NT2/D1 (cell line): Measurements from ENCODE around the gene GCM1.

Source experiments
- DNase-seq: peaks from one replicate; pipeline ENCODE4 v3.0.0-alpha.2; 2011; ENCODE audit warnings: low read depth, low spot score
- H3K27me3 ChIP-seq: 2 replicates; pipeline ENCODE4 v1.6.0; 2011; ENCODE audit warnings: mild to moderate bottlenecking; ENCODE audit not compliant: insufficient read length, insufficient read depth
- H3K36me3 ChIP-seq: 2 replicates; pipeline ENCODE4 v1.6.1; 2011; ENCODE audit warnings: mild to moderate bottlenecking, low read length, mixed read lengths; ENCODE audit not compliant: insufficient read depth, insufficient read length
- H3K4me1 ChIP-seq: 2 replicates; pipeline ENCODE4 v1.5.1; 2011; ENCODE audit not compliant: insufficient read depth, insufficient read length
- H3K4me3 ChIP-seq: 2 replicates; pipeline ENCODE4 v1.5.1; 2011; ENCODE audit warnings: low read depth; ENCODE audit not compliant: insufficient read length
- H3K9ac ChIP-seq: 2 replicates; pipeline ENCODE4 v1.6.0; 2011; ENCODE audit warnings: low read depth; ENCODE audit not compliant: insufficient read length
- H3K9me3 ChIP-seq: 2 replicates; pipeline ENCODE4 v1.5.1; 2011; ENCODE audit warnings: mild to moderate bottlenecking, low read length; ENCODE audit not compliant: insufficient read depth
- SUZ12 ChIP-seq: IDR thresholded peaks from 2 replicates; pipeline ENCODE4 v1.6.1; 2011; ENCODE audit not compliant: insufficient read length, insufficient read depth; ENCODE audit errors: extremely low read depth
- YY1 ChIP-seq: IDR thresholded peaks from 2 replicates; pipeline ENCODE4 v1.6.1; 2011; ENCODE audit not compliant: insufficient read length, insufficient read depth
- ZNF274 ChIP-seq: IDR thresholded peaks from 2 replicates; pipeline ENCODE4 v1.6.1; 2011; ENCODE audit warnings: mild to moderate bottlenecking, low read depth, low read length

The GCM1 gene, protein sequence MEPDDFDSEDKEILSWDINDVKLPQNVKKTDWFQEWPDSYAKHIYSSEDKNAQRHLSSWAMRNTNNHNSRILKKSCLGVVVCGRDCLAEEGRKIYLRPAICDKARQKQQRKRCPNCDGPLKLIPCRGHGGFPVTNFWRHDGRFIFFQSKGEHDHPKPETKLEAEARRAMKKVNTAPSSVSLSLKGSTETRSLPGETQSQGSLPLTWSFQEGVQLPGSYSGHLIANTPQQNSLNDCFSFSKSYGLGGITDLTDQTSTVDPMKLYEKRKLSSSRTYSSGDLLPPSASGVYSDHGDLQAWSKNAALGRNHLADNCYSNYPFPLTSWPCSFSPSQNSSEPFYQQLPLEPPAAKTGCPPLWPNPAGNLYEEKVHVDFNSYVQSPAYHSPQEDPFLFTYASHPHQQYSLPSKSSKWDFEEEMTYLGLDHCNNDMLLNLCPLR

DNA sequence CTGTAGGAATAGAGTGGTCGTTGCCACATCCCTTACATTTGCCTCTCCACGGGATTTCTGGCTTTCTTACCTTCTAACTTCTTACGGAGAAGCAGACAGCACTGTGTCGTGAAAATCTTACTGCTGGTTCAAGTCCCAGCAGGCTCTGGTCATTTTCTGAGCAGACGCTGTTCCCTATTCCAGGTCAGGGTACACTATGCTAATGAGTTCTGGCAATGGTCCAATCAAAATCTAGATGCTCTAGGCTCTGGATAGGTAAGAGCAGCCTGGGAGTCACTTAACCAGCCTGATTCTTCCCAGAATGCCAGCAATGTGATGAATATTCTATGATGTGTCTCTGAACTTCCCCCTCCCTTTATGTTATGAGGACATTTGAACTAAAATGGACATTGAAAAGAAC, at the start of gene GCM1:
Gene GCM1 (minus strand): TSS at position 158 of the 400 bp plus-strand sequence. CDS start 3,209 bp downstream, outside the sequence.
- Histone ChIP-seq H3K9me3 (no peaks in the 10 kb centered on the region), H3K4me1 (no peaks in the 10 kb centered on the region), H3K9ac (no peak within 1 kb of the TSS), H3K4me3 (no peak within 1 kb of the TSS), H3K27me3 (no peaks in the 10 kb centered on the region), H3K36me3 (no peaks in the 10 kb centered on the region)
- TF ChIP-seq YY1 (no peak), ZNF274 (no peak), SUZ12 (no peak)
- DNase-seq = no peak

DNA sequence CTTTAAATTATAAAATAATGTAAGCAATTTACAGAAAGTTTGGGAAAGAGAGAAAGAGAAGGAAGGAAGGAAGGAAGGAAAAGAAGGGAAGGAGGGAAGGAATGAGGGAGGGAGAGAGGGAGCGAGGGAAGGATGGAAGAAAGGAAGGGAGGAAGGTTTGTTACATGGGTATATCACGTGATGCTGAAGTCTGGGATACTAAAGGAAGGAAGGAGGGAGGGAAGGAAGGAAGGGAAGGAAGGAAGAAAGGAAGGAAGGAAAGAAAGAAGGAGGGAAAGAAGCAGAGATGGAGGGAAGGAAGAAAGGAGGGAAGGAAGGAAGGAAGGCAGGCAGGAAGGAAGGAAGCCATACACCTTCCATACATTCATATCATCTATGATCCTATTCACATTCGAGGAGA, 48.9 kb upstream of the GCM1 start:
- Histone ChIP-seq H3K4me1 (no peaks in the 10 kb centered on the region), H3K4me3 (no peak overlapping the region), H3K36me3 (no peaks in the 10 kb centered on the region), H3K9me3 (no peaks in the 10 kb centered on the region), H3K9ac (no peak overlapping the region), H3K27me3 (no peaks in the 10 kb centered on the region)
- DNase-seq = no peak
- TF ChIP-seq YY1 (no peak), SUZ12 (no peak), ZNF274 (no peak)

DNA sequence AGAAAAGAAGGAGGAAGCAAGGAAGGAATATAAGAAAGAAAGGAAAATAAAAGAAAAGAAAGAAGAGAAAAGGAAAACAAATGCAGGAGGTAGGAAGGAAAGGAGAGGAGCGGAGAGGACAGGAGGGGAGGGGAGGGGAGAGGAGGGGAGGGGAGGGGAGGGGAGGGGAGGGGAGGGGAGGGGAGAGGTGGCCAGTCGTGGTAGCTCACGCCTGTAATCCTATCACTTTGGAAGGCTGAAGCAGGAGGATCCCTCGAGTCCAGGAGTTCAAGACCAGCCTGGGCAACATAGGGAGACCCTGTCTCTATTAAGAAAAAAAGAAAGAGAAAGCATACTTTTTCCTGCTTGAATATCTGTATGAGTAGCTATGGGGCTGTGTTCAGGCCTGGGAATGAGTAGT, 46.4 kb upstream of the GCM1 start:
- no peak overlapping the region for H3K9ac ChIP-seq
- no peaks in the 10 kb centered on the region for H3K4me1 ChIP-seq
- no peak for TF ChIP-seq ZNF274
- TF ChIP-seq YY1 = no peak
- no peak for TF ChIP-seq SUZ12
- H3K9me3 ChIP-seq = no peaks in the 10 kb centered on the region
- H3K4me3 ChIP-seq = no peak overlapping the region
- no peaks in the 10 kb centered on the region for H3K36me3 ChIP-seq
- no peak for DNase-seq
- no peaks in the 10 kb centered on the region for H3K27me3 ChIP-seq

DNA sequence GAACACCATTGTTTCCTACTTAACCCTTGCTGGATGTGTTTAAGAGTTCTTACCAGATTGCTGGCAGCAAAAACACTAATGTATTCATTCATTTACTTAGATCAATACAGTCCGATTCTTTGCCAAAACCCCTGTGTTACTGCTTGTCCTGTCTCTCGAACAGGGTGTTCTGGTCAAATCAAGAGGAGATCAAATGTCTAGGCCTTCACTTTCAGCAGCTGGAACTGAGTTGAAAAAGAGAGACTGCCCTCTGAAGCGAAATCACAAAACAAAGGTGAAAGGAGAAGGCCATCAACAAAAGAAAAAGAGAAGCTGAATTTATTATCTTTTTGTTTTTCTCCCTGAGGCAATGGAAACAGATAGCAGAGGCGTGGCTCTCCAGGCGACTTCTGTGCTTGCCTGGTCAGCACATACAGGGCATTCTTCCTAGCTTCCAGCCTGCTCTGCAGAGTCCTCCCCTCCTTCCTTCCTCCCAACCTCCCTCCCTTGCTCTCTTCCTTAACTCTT, 44.1 kb upstream of the GCM1 start:
- no peak overlapping the region for H3K4me3 ChIP-seq
- no peaks in the 10 kb centered on the region for H3K9me3 ChIP-seq
- H3K9ac ChIP-seq = peak overlapping the region; percentile 3
- no peaks in the 10 kb centered on the region for H3K4me1 ChIP-seq
- TF ChIP-seq ZNF274 (no peak), YY1 (no peak), SUZ12 (no peak)
- no peak for DNase-seq
- no peaks in the 10 kb centered on the region for H3K36me3 ChIP-seq
- H3K27me3 ChIP-seq = no peaks in the 10 kb centered on the region

DNA sequence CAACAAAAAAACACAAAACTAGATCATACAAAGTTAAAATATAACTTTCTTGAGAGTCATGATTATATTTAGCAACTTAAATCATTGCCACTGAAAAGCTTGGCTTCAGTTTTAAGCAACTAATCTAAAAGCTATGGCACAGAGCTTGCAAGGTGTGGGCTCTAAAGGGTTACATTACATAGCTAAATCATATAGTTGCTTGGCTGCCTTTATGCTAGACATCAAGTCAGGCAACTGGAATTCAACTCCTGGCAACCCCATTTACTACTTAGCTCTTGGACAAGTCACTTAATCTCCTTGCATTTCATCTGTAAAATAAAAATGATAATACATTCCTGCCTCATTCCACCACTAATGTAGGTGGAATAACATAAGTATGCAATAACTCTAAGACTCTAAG, 40.9 kb upstream of the GCM1 start:
- H3K4me1 ChIP-seq = no peaks in the 10 kb centered on the region
- no peaks in the 10 kb centered on the region for H3K36me3 ChIP-seq
- no peak overlapping the region for H3K4me3 ChIP-seq
- H3K27me3 ChIP-seq = no peaks in the 10 kb centered on the region
- no peak for DNase-seq
- H3K9me3 ChIP-seq = no peaks in the 10 kb centered on the region
- no peak overlapping the region for H3K9ac ChIP-seq
- TF ChIP-seq YY1 = no peak
- TF ChIP-seq ZNF274 = no peak
- no peak for TF ChIP-seq SUZ12

DNA sequence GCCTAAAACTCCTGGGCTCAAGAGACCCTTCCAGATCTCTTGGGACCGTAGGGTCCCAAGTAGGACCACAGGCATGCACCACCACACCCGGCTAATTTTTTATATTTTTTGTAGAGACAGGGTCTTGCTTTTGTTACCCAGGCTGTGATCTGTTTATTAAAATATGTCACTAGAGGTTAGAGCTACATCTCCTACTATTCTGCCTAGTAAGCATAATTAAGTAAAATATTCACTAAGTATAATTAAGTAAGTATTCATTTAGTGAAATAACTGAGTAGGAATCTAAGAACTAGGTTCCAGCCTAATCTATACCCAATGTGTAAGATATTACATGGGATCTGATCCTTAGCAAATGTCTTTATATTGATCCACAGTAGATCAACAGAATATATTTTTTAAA, 40.2 kb upstream of the GCM1 start:
- no peaks in the 10 kb centered on the region for H3K27me3 ChIP-seq
- H3K4me1 ChIP-seq = no peaks in the 10 kb centered on the region
- no peak overlapping the region for H3K4me3 ChIP-seq
- H3K36me3 ChIP-seq = no peaks in the 10 kb centered on the region
- no peak overlapping the region for H3K9ac ChIP-seq
- no peak for DNase-seq
- TF ChIP-seq SUZ12 = no peak
- no peak for TF ChIP-seq YY1
- TF ChIP-seq ZNF274 = no peak
- no peaks in the 10 kb centered on the region for H3K9me3 ChIP-seq

DNA sequence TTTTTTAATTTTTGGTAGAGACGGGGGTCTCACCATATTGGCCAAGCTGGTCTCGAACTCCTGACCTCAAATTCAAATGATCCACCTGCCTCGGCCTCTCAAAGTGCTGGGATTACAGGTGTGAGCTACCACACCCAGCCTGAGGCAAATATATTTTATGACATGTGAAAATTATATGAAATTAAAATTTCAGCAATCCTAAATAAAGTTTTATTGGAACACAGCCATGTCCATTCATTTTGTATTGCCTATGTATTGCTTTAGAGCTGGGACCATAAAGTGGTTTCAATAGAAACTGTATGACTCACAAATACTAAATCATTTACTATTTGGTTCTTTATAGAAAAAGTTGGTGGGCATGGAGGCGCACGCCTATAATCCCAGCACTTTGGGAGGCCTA, 32.0 kb upstream of the GCM1 start:
- H3K4me3 ChIP-seq = no peak overlapping the region
- no peaks in the 10 kb centered on the region for H3K9me3 ChIP-seq
- no peak for DNase-seq
- peaks cover 1% of the 10 kb centered on the region for H3K4me1 ChIP-seq
- no peak for TF ChIP-seq YY1
- no peak for TF ChIP-seq SUZ12
- TF ChIP-seq ZNF274 = no peak
- no peaks in the 10 kb centered on the region for H3K27me3 ChIP-seq
- no peaks in the 10 kb centered on the region for H3K36me3 ChIP-seq
- no peak overlapping the region for H3K9ac ChIP-seq
